ENCODE data around the gene RAB24.
"Not testable (repeated sequence)": the region's sequence is repeated elsewhere in the genome, so short reads cannot be mapped to it uniquely, and the experiment has no call there.

Gene RAB24

GRCh38 chr5:177264178-177264577 lies 39.3 kb downstream of the RAB24 start:
- no peak for DNase-seq (ENCODE audit: low read depth, low spot score)
- in situ Hi-C loops (cut with HindIII; ENCODE audit: low sequenced_read_pairs) = no loop called here
- H3K4me3 ChIP-seq (ENCODE audit: low read depth, low read length) = no peak overlapping the region
- TF ChIP-seq CTCF (IDR thresholded peaks at IDR 0.05; ENCODE audit: low read depth, low read length) = no peak

GRCh38 chr5:177261510-177261909 lies 42.0 kb downstream of the RAB24 start:
- TF ChIP-seq CTCF (IDR thresholded peaks at IDR 0.05; ENCODE audit: low read depth, low read length) = no peak
- DNase-seq (ENCODE audit: low read depth, low spot score) = no peak
- no peak overlapping the region for H3K4me3 ChIP-seq (ENCODE audit: low read depth, low read length)
- in situ Hi-C loops (cut with HindIII; ENCODE audit: low sequenced_read_pairs) = no loop called here

- TF ChIP-seq CTCF (IDR thresholded peaks at IDR 0.05; ENCODE audit: low read depth, low read length) = no peak
- no peak for DNase-seq (ENCODE audit: low read depth, low spot score)
- H3K4me3 ChIP-seq (ENCODE audit: low read depth, low read length) = no peak overlapping the region
- in situ Hi-C loops (cut with HindIII; ENCODE audit: low sequenced_read_pairs) = no loop called here
These were observed 42.6 kb downstream of the RAB24 start for GRCh38 chr5:177260961-177261360.

GRCh38 chr5:177258711-177259110 lies 44.8 kb downstream of the RAB24 start:
- DNase-seq (ENCODE audit: low read depth, low spot score); H3K4me3 ChIP-seq (ENCODE audit: low read depth, low read length); in situ Hi-C loops (cut with HindIII; ENCODE audit: low sequenced_read_pairs): not testable (repeated sequence)

GRCh38 chr5:177256296-177256695 lies 47.2 kb downstream of the RAB24 start:
- H3K4me3 ChIP-seq (ENCODE audit: low read depth, low read length) = no peak overlapping the region
- in situ Hi-C loops (cut with HindIII; ENCODE audit: low sequenced_read_pairs) = no loop called here
- no peak for DNase-seq (ENCODE audit: low read depth, low spot score)
- no peak for TF ChIP-seq CTCF (IDR thresholded peaks at IDR 0.05; ENCODE audit: low read depth, low read length)

- in situ Hi-C loops (cut with HindIII; ENCODE audit: low sequenced_read_pairs) = no loop called here
- no peak for DNase-seq (ENCODE audit: low read depth, low spot score)
- no peak for TF ChIP-seq CTCF (IDR thresholded peaks at IDR 0.05; ENCODE audit: low read depth, low read length)
- no peak overlapping the region for H3K4me3 ChIP-seq (ENCODE audit: low read depth, low read length)
These were observed 50.3 kb downstream of the RAB24 start for GRCh38 chr5:177253252-177253651.

Data from astrocyte of the spinal cord (primary cell).